GM18511 (cell line): Measurements from ENCODE around the gene FGD3.

Experiments used
- ATAC-seq: cut with Tn5 transposase; IDR thresholded peaks from one replicate; pipeline ENCODE4 v1.9.1; 2021; ENCODE audit warnings: mild to moderate bottlenecking, moderate library complexity; ENCODE audit not compliant: unreplicated experiment

Gene FGD3

DNA sequence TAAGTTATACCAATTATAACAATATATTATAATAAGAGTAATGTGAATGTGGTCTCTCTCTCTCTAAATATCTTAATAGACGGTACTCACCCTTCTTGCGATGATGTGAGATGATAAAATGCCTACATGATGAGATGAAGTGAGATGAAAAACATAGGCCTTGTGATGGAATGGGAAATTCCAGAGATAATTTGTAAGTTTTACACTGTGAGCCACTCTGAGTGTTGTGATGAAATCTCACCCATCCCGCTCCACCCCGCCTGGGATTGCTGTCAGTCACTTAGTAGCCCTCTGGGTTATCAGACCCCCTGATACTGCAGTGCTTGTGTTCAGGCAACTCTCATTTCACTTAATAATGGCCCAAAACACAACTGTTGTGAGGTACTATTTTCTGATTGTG, 121.6 kb downstream of the FGD3 start:
- ATAC-seq = no peak

DNA sequence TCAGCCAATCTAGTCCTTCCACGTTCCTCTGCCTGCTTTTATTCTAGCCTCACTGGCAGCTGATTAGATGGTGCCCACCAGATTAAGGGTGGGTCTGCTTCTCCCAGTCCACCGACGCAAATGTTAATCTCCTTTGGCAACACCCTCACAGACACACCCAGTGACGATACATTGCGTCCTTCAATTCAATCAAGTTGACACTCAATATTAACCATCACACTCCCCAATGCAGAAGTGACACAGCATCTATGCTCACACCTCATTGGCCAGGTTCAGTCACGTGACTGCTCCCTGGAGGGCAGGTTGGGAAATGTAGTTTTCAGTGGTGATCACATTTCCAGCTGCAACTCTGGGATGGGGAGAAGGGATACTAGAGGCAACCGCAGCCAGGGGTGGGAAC, 124.1 kb downstream of the FGD3 start:
- ATAC-seq = no peak

DNA sequence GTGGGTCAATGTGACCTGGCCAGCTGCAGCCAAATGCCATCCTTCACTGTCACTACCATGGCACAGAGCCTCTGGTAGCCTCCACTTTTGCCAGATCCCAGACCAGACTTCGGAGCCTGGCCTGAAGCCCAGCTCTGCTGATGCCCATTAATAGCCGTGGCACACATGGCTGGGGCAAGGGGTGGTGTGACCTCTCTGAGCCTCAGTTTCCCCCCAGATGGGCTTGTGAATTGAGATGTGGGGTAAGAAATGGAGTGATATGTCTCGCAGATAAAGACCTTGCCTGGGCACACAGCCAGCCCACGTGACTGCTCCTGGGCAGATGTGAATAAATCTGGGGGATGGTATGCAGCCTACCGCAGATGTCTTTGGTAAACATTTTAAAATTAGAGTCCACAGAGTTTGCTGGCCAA, 125.1 kb downstream of the FGD3 start:
- ATAC-seq = no peak

DNA sequence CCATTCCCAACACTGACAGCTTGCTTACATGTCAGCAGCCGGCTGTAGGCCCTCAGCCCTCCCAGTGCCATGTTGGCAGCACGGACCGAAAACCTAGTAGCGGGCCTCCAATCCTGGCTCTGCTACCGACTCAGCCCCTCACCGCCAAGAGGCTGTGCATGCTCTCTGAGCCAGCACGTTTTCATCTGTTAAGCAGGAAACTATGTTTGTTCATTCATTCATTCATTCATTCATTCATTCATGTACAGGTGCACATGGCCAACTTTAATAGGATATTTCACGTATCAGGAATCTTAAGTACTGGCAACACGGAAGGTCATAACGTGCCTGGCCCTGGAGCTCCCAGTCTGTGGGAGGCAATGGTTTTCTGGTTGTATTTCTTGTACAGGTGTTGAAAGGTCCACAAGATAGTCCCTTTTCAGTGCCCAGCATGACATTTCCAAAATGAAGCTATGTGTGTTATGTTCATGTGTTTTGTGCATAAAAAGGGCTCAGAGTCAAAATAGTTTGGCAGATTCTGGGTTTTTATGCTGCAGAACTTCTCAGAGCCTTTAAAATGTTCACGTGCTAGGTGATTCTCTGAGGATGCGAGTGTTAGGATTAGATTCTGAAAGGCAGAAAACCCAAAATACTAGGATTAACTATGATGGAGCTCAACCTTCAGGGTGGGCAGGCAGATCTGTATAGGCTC, 128.9 kb downstream of the FGD3 start:
- ATAC-seq = no peak

DNA sequence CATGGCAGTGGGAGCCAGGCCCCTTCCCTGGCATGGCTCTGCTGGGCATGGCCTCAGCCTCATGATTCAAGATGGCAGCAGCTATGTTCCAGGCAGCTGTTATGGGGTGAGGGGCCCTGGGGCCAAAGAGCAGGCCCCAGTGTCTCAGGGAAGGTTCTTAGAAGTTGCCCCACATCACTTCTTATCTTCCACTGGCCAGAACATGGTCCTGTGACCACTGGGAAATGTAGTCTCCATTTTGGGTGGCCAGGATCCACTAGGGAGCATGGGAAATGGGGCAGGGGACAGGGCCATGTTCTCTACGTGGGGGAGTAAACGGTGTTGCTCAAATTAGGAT, 129.4 kb downstream of the FGD3 start:
- ATAC-seq = no peak

DNA sequence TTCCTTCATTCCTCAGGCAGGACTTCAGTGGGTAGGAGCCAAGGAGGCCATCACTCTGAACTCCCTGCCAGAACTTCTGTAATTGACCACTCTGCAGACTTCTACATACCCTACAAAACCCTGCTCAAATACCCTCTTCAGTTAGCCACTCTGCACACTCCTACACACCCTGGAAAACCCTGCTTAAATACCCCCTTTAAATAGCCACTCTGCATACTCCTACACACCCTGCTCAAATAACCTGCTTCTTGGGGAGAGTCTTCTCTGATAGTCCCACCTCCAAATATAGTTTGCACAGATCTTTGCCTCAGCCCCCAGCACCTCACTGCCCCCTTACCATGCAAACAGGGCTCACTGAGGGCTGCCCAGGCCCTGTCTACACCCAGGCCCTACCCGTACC, 130.0 kb downstream of the FGD3 start:
- no peak for ATAC-seq

DNA sequence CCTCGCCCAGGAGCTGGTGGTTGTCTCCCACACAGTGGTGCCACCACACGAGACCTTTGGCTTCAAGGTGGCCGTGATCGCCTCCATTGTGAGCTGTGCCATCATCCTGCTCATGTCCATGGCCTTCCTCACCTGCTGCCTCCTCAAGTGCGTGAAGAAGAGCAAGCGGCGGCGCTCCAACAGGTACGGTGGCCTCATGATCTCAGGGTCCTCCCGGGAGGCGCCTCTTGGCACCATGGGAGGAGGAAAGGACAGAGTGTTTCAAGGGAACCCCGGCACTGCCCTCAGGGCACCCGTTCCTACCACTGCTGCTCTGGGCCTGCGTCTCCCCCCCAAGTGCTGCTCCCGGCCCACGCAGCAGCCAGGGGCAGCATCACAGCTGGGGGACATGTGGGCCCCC, 130.5 kb downstream of the FGD3 start:
- no peak for ATAC-seq

DNA sequence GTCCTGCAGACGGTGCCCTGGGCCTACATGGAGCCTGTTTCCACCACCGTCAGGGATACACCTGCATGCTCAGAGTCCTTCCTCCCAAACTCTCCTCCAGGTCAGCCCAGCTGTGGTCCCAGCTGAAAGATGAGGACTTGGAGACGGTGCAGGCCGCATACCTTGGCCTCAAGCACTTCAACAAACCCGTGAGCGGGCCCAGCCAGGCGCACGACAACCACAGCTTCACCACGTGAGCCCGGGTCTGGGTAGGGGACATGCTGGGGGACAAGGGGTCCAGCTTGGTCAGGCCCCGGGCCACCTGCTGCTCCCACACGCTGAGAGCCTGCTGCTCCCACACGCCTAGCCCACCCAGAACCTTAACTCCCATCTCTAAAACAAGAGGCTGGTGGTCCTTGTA, 132.0 kb downstream of the FGD3 start:
- no peak for ATAC-seq

DNA sequence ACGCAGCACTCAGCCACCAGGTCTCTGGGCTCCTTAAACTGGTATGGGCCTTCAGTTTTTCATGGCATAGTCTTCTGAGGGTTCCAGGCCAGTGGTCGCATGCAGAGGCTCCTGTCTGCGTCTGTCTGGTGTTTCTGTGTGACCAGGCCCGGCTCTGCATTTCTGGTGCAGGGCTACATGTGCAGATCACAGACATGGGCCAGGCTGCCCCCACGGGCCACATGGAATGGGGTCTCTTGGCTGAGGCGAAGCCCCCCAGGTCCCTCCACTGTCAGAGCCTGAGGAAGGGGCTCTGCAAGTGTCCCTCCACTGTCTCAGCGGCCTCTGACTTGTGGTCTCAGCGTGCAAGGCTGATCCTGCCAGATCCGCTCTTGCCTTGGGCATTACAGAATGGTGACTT, 133.1 kb downstream of the FGD3 start:
- ATAC-seq = no peak

DNA sequence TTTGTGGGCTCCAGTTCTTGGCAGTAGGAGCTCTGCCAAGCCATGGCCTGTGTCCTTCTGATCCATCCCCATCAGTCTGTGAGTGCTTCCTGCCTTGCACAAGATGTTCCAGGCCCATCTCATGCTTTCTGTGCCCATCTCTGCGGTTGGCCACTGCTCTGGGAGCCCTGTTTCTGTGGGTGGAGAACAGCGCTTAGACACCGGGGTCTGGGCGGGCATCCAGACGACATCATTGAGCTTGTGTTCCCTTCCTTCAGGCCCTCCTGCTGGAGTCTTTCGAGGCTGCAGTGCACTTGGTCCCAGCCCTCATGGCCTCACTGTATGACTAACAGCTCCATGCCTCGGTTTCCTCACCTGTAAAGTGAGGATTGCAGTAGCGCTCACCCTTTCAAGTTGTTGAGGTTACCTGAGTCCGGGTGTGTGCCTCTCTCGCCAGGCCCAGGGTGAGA, 133.8 kb downstream of the FGD3 start:
- no peak for ATAC-seq

DNA sequence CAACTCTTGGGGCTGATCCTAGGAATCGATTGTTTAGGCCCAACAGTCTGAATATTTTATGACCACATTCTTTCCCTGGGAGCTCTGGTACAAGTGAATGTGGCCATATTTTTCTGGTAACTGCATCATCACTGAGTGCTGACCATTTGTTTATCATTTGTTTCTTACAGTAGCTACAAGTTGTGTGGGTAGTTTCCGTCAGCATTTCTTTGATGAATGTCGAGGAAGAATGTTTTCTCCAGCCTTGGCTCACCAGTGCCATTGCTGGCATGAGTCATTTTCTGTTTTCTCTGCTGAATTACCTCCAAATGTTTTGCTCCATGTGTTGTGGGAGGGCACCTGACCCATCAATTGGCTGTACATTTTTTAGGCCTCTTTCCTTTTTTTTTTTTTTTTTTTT, 134.6 kb downstream of the FGD3 start:
- no peak for ATAC-seq

DNA sequence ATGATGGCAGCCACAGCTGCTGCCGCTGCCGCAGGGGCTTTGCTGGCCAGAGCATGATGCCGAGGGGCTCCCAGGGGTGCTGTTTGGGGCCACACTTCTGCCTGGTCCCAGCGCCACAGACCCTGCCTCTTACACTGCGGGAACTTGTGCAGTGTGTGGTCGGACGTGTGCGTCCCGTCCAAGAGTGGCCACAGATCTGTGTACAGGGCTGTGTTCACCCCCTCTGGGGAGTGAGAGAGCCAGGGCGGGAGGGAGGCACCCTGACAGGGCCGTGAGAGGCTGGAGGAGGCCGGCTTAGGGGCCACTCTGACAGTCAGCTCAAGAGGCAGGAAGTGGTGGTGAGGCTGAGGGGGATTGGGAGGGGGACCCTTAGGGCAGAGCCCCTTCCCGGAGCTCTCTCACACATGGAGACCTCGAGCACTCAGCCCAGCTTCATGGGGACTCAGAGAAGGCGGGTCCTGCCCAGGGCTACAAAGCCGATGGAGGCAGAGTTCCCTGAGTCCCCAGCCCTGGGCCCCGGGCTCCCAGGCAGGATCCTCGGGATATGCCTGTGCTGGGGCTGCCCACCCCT, 135.6 kb downstream of the FGD3 start:
- no peak for ATAC-seq

DNA sequence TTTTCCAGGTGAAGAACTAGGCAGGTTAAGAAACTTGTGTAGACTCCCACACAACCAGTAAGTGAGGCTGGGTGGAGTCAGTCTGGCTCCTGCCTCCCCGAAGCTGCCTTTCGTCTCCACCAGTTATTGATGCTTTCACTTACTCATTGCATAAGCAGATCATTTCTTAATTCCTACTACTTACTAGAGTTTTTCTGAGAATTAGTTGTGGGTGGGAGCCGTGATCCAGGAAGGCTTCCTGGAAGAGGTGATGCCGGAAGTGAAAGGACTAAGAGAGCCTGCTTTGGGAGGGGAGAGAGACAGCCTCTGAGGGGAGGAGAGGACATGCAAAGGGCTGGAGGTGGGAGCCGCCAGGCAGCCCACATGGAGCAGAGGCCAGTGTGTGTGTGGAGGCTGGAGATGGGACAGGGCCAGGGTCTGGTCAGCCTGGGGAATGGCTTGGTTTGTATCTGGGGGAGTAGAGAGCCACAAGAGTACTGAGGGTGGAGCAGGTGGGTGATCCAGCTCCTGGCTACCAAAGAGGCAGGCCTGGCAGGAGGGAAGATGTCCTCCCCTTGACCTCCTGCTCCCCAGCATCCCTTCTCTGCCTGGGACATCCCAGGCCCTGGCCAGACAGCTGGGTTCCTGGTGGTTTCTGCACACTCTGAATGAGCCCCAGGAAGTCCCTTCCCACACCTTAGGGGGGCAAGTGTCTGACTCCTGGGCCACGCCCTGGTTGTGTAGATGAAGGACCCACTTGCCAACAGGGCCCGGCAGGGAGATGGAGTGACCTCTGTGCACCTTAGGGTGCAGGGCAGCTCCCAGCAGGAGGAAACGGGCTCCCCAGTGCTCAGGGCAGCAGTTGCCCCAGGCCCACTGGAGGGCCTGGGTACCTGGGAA, 136.5 kb downstream of the FGD3 start:
- no peak for ATAC-seq

DNA sequence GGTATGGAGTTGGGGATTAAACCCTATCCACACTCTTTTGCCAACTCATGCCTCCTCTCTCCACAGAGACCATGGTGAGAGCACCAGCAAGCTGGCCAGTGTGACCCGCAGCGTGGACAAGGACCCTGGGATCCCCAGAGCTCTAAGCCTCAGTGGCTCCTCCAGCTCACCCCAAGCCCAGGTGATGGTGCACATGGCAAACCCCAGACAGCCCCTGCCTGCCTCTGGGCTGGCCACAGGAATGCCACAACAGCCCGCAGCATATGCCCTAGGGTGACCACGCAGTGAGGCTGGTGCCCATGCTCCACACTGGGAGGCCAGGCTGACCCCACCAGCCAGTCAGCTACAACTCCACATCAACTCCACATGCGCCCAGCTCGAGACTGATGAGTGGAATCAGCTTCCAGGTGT, 137.2 kb downstream of the FGD3 start:
- no peak for ATAC-seq

DNA sequence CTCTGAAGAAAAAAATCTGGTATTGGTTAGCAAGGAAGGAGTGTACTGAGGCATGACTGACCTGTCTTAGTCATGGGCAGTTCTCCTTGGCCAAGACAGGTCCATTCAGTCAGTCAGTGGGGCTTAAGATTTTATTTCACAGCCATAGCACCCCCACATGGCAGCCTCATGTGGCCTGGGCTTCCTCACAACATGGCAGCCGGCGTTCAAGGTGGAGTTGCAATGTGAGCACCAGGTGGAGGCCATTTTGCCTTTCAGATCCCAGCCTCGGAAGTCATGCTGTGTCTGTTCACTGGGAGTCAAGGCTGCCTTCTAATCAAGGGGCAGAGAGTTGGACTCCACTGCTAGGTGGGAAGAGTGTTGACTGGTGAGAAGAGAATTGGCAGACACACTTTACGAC, 138.4 kb downstream of the FGD3 start:
- no peak for ATAC-seq
